Stomach (tissue), 4 donors: Measurements from ENCODE around the gene KLHDC9.

ENCODE experiments used
- POLR2A ChIP-seq, 4 donors: fragments of 450-650 bp; IDR thresholded peaks; one replicate each; pipeline ENCODE4 v1.6.1; 2016; ENCODE audit warnings: antibody characterized with exemption in 4 of 4, control low read depth in 2 of 4, mild to moderate bottlenecking in 1 of 4, moderate library complexity in 1 of 4
- TF ChIP-seq, protein P1 (sequence below), 7 experiments: fragments of 450-650 bp in 4 of 7; fragments of 200-600 bp in 3 of 7; sonication (generic) in 3 of 7; IDR thresholded peaks; one replicate each; pipeline ENCODE4 v1.5.1; 2016 to 2019; ENCODE audit warnings: antibody characterized with exemption in 7 of 7, control low read depth in 2 of 7, mild to moderate bottlenecking in 1 of 7

DNA sequence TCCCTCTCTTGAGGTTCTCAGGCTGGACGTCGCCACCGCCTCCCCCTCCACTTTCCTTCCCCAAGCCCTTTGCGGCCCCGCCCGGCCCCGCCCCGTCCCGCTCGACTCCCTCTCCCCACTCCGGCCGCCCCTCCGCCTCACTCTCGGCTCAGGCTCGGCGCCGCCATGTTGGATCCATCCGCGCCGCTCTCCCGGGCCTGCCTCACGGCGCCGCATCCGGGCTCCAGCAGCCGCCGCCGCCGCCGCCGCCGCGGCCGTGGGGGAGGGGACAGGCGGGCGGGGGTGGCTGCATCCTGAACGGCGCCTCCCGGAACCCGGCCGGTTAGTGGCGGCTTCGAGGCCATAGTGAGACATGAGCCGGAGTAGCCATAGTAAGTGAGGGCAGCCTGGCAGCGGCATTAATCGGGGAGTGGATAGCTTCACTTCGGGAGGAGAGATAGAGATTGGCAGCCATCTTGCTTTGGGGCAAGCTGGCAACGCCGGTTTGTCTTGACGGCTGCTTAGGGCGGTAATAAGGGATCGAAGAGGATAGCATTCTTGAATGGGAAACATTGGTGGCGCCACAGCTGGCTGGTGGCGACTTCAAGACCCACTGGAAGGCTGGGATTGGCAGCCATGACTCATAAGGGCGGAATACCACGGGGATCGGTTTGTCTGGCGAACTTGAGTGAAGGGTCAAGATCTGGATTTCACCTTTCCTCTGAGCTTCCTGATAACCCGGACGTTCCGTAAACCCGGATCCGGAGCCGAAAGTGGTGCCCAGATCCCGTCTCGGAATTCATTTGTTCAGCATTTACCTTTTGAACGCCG is 34.5 kb downstream of the KLHDC9 start, which contains the start of gene DEDD:
- TF ChIP-seq, protein P1, sequence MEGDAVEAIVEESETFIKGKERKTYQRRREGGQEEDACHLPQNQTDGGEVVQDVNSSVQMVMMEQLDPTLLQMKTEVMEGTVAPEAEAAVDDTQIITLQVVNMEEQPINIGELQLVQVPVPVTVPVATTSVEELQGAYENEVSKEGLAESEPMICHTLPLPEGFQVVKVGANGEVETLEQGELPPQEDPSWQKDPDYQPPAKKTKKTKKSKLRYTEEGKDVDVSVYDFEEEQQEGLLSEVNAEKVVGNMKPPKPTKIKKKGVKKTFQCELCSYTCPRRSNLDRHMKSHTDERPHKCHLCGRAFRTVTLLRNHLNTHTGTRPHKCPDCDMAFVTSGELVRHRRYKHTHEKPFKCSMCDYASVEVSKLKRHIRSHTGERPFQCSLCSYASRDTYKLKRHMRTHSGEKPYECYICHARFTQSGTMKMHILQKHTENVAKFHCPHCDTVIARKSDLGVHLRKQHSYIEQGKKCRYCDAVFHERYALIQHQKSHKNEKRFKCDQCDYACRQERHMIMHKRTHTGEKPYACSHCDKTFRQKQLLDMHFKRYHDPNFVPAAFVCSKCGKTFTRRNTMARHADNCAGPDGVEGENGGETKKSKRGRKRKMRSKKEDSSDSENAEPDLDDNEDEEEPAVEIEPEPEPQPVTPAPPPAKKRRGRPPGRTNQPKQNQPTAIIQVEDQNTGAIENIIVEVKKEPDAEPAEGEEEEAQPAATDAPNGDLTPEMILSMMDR (IDR thresholded peaks at IDR 0.05), result no peak
- TF ChIP-seq POLR2A (IDR thresholded peaks at IDR 0.05), result no peak
